ENCODE measurements around the gene NR2E1. TPM values are rescaled to one million over a fixed set of nuclear protein-coding genes. Genes with fewer than 3 reads are reported as not detected.

NR2E1 gene
- total RNA-seq, 1 donor from 2014 or later, result not detected

DNA sequence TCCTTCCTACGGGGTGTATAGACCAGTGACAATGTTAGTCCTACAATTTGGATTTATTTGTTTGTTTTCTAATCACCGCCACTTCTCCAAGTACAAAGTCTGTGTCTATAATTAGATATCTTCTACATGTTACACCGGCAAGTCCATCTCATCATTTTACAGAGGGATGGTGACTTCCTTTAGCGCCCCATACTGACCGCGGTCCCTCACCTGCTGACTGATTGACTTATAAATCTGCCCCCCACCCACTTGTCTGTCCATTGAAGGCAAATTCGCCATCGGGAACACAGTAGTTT is 8.9 kb upstream of the NR2E1 start:
- TF ChIP-seq, protein P1, sequence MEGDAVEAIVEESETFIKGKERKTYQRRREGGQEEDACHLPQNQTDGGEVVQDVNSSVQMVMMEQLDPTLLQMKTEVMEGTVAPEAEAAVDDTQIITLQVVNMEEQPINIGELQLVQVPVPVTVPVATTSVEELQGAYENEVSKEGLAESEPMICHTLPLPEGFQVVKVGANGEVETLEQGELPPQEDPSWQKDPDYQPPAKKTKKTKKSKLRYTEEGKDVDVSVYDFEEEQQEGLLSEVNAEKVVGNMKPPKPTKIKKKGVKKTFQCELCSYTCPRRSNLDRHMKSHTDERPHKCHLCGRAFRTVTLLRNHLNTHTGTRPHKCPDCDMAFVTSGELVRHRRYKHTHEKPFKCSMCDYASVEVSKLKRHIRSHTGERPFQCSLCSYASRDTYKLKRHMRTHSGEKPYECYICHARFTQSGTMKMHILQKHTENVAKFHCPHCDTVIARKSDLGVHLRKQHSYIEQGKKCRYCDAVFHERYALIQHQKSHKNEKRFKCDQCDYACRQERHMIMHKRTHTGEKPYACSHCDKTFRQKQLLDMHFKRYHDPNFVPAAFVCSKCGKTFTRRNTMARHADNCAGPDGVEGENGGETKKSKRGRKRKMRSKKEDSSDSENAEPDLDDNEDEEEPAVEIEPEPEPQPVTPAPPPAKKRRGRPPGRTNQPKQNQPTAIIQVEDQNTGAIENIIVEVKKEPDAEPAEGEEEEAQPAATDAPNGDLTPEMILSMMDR (IDR thresholded peaks at IDR 0.05; ENCODE audit: unreplicated experiment), result no peak
- Mint-ChIP-seq H3K27me3 (ENCODE audit: low read depth) (peaks cover 97% of the 10 kb centered on the region), H3K4me3 (no peak overlapping the region), H3K9me3 (no peaks in the 10 kb centered on the region), H3K27ac (no peak overlapping the region), H3K36me3 (peaks cover 2% of the 10 kb centered on the region), H3K4me1 (peaks cover 4% of the 10 kb centered on the region)
- DNase-seq (ENCODE audit: low spot score in 2 of 2, unreplicated experiment in 2 of 2), result no peak

DNA sequence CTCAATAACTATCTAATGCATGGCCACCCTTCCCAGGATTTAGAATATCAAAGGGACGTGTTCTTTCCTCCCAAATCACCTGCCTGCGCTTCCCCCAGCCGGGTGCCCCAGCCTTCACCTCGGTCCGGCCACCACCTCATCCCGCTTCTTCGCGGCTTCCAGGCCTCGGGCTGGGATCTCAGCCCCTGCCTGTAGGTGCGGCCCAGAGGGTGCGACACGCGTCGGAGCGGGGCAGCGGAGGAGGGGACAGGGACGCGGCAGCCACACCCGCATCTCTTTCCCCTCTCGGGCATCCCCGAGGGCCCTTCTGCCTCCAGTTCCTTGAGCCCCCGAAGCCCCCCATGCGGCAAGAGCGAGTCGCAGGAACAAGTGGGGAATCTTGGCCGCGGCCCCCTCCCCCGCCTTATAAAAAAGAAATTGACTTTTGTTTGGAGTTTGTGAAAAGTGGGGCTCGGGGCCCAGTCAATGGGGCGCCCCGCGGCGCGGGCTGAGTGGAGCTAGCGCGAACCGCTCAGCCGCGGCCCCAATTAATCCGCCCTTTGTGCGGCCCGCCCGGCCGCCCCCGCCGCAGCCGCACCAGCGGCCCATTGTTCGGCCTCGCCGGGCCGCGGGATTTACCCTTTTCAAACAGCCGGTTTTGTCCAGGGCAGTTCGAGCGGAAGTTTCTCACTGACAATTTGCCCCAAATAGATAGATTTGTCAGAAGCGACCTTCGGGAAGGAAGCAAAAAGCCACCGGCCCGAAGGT is 8.4 kb upstream of the NR2E1 start:
- no peak overlapping the region for H3K4me3 Mint-ChIP-seq

DNA sequence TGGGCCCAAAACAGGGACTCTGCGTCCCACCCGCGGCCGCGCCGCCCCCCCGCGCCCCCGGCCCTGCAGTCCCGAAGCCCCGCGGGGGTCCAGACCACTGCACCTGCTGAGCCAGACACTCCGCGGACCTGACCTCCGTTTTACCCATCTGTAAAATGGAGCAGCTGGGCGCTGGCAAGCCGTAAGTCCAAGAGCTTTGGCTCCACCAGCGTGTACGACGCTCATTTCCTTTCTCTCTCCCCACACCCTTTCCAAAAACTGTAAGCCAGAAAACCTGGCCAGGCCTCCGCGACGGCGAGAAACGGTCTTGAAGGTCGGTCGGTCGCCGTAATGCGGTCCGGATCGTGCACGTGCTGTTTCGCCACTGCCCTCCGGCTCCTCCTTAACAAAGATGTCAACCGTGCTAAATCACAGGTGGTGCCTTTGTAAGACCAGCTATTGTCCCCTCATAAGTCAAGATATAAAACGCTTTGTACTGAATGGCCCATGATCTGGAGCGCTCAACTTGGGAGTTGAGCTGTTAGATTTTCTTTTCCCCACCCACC is 7.8 kb upstream of the NR2E1 start:
- peaks cover 4% of the 10 kb centered on the region for H3K4me1 Mint-ChIP-seq
- no peak for DNase-seq (ENCODE audit: low spot score in 2 of 2, unreplicated experiment in 2 of 2)
- peak overlapping the region; percentile 46 for H3K4me3 Mint-ChIP-seq
- no peak overlapping the region for H3K27ac Mint-ChIP-seq
- H3K9me3 Mint-ChIP-seq, result no peaks in the 10 kb centered on the region
- TF ChIP-seq, protein P1 (IDR thresholded peaks at IDR 0.05; ENCODE audit: unreplicated experiment), result no peak
- H3K36me3 Mint-ChIP-seq, result peaks cover 2% of the 10 kb centered on the region
- peaks cover 97% of the 10 kb centered on the region for H3K27me3 Mint-ChIP-seq (ENCODE audit: low read depth)

More for the DNA sequence above, 8.4 kb upstream of the NR2E1 start:
- Mint-ChIP-seq H3K4me1 (peaks cover 4% of the 10 kb centered on the region), H3K27ac (no peak overlapping the region), H3K36me3 (peaks cover 2% of the 10 kb centered on the region), H3K9me3 (no peaks in the 10 kb centered on the region), H3K27me3 (ENCODE audit: low read depth) (peaks cover 97% of the 10 kb centered on the region)
- DNase-seq (ENCODE audit: low spot score in 2 of 2, unreplicated experiment in 2 of 2), result no peak
- TF ChIP-seq, protein P1 (IDR thresholded peaks at IDR 0.05; ENCODE audit: unreplicated experiment), result no peak

DNA sequence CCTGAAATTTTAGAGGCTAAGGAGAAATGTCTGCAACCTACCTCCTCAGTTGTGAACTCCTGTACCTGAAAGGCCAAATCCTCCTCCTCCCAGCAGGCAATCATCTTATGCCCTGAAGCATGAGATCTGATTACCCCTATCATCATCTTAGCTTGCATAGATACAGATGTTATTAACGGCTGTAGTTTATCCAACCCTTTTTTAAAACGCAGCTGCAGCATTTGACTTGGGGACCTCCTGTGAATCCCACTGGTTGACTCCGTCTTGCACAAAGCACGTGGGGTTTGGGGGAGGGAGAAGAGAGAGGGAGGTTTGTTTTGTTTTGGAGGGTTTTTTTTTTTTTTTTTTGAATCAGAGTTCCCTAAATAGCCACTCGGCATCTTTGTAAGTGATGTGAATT is 5.8 kb upstream of the NR2E1 start:
- H3K36me3 Mint-ChIP-seq, result peaks cover 2% of the 10 kb centered on the region
- H3K9me3 Mint-ChIP-seq, result no peaks in the 10 kb centered on the region
- no peak overlapping the region for H3K4me3 Mint-ChIP-seq
- no peak for DNase-seq (ENCODE audit: low spot score in 2 of 2, unreplicated experiment in 2 of 2)
- H3K4me1 Mint-ChIP-seq, result peaks cover 17% of the 10 kb centered on the region
- H3K27ac Mint-ChIP-seq, result no peak overlapping the region
- peaks cover 98% of the 10 kb centered on the region for H3K27me3 Mint-ChIP-seq (ENCODE audit: low read depth)
- TF ChIP-seq, protein P1 (IDR thresholded peaks at IDR 0.05; ENCODE audit: unreplicated experiment), result no peak

DNA sequence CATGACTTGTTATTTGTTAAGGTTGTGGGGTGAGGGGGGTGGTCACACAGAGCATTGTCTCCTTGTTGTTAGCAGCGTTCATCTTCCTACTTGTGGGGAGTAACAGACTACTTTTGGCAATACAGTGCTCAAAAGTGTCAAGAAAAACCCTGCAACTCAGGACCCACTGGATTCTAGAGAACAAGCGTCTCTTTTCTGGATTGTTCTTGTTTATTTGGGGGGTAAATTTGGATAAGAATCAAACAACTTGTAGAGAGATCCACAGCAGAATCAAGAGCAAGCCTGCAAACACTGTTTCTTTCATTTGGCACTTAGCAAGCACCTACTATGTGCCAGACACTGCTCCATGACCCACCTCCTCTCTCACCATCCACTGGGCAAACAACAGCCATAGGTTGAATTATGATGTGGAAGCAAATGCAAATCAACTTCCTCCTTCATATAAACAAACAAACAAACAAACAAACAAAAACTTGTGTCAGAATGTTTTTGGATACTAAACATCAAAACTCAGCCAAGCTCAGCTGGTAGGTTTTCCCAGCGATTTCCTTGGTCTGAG is 4.0 kb upstream of the NR2E1 start:
- TF ChIP-seq, protein P1 (IDR thresholded peaks at IDR 0.05; ENCODE audit: unreplicated experiment), result no peak
- Mint-ChIP-seq H3K27ac (no peak overlapping the region), H3K27me3 (ENCODE audit: low read depth) (peaks cover 97% of the 10 kb centered on the region), H3K9me3 (no peaks in the 10 kb centered on the region), H3K36me3 (peaks cover 2% of the 10 kb centered on the region), H3K4me3 (no peak overlapping the region), H3K4me1 (peaks cover 33% of the 10 kb centered on the region)
- DNase-seq (ENCODE audit: low spot score in 2 of 2, unreplicated experiment in 2 of 2), result no peak

Data from mesothelial cell of epicardium (in vitro differentiated cells).